Measurements from ENCODE around the gene APOBEC3B.
"Not testable (repeated sequence)": the region's sequence is repeated elsewhere in the genome, so short reads cannot be mapped to it uniquely, and the experiment has no call there.

- TF ChIP-seq TSHZ1 (CRISPR knock-in tag; IDR thresholded peaks at IDR 0.05); ZZZ3 (IDR thresholded peaks at IDR 0.05); JUND (IDR thresholded peaks at IDR 0.05; ENCODE audit: borderline replicate concordance, low read depth, low read length); JUND (tag; IDR thresholded peaks at IDR 0.05; ENCODE audit: borderline replicate concordance, low read depth, low read length); CTCF (IDR thresholded peaks at IDR 0.05 in 2 of 3, conservative IDR thresholded peaks at IDR 0.05 in 1 of 3; ENCODE audit: insufficient read depth in 2 of 3, low read depth in 1 of 3, low read length in 3 of 3); TAL1 (IDR thresholded peaks at IDR 0.05); EZH2 (IDR thresholded peaks at IDR 0.05; ENCODE audit: borderline replicate concordance, low read depth, low read length); ZNF561 (CRISPR knock-in tag; conservative IDR thresholded peaks at IDR 0.05); SETDB1 (IDR thresholded peaks at IDR 0.05; ENCODE audit: low read length); XRCC5 (IDR thresholded peaks at IDR 0.05; ENCODE audit: low read depth, low read length); ZNF232 (CRISPR knock-in tag; IDR thresholded peaks at IDR 0.05); CBX5 (IDR thresholded peaks at IDR 0.05; ENCODE audit: borderline replicate concordance, low read depth); BRF2 (IDR thresholded peaks at IDR 0.05; ENCODE audit: borderline replicate concordance, insufficient read depth, insufficient read length); ZNF146 (CRISPR knock-in tag; IDR thresholded peaks at IDR 0.05; ENCODE audit: unreplicated experiment): not testable (repeated sequence)
These were observed 1.6 kb upstream of the APOBEC3B start for GRCh38 chr22:38980587-38980986.

Data from K562 (cell line).